Activated T-cell treated with anti-CD3 and anti-CD28 coated beads, Interleukin-2, amount 50 U/mL, for 24 hours (primary cell): ENCODE data around the gene SAP30.

Source experiments
- DNase-seq: peaks from one replicate; pipeline ENCODE4 v3.0.0-alpha.2; 2020
- H3K27ac Mint-ChIP-seq: 2 replicates; pipeline ENCODE4 v1.8.0; 2020; ENCODE audit warnings: mild to moderate bottlenecking, mixed read lengths
- H3K27me3 Mint-ChIP-seq: 2 replicates; pipeline ENCODE4 v1.8.0; 2020; ENCODE audit warnings: mixed read lengths
- H3K36me3 Mint-ChIP-seq: 2 replicates; pipeline ENCODE4 v1.8.0; 2020; ENCODE audit warnings: low read depth, mixed read lengths
- H3K4me1 Mint-ChIP-seq: 2 replicates; pipeline ENCODE4 v1.8.0; 2020; ENCODE audit warnings: low read depth, mixed read lengths
- H3K4me3 Mint-ChIP-seq: 2 replicates; pipeline ENCODE4 v1.8.0; 2020; ENCODE audit warnings: mild to moderate bottlenecking, moderate library complexity, mixed read lengths
- H3K9me3 Mint-ChIP-seq: 2 replicates; pipeline ENCODE4 v1.8.0; 2020; ENCODE audit warnings: mixed read lengths

Gene SAP30, protein sequence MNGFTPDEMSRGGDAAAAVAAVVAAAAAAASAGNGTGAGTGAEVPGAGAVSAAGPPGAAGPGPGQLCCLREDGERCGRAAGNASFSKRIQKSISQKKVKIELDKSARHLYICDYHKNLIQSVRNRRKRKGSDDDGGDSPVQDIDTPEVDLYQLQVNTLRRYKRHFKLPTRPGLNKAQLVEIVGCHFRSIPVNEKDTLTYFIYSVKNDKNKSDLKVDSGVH

DNA sequence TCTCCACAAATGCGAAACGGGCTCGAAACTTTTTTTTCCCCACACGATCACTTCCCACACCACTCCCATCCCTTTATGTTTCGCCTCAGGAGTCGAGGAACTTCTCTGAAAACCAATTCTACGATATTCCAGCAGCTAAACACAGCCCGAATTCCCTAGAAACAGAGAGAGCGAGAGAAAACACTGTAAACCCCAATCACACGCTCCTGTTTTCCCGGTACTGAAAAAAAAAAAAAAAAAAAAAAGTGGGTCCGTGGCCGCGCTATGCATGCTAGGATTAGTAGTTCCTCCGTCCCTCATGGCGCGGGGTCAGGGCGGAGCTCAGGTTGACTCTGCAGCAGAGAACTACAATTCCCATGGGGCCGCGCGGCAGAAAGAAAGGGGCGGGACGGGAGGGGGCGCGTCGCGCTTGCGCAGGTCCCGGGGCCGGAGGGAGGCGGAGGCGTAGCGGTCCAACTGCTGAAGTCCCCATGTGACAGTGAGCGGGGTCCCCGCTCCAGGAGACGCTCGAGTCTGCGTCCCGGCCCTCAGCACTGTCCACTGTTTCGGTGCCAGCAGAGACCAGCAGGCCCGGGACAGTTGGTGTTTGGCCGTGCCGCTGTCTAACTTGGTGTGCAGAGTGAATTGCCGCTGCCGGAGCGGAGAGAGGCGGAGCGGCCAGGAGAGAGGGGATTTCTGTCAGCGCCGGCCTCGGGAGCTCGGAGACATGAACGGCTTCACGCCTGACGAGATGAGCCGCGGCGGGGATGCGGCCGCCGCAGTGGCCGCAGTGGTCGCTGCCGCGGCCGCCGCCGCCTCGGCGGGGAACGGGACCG, at the start of gene SAP30:
Gene SAP30 (plus strand): TSS at position 478 of the 815 bp plus-strand sequence. CDS start 229 bp downstream, at position 707.
- H3K9me3 Mint-ChIP-seq = no peaks in the 10 kb centered on the region
- peaks cover 20% of the 10 kb centered on the region for H3K27me3 Mint-ChIP-seq
- peaks cover 40% of the 10 kb centered on the region for H3K4me1 Mint-ChIP-seq
- H3K27ac Mint-ChIP-seq = peak within 1 kb of the TSS; percentile 100
- peak; percentile 97 for DNase-seq
- peaks cover 20% of the 10 kb centered on the region for H3K36me3 Mint-ChIP-seq
- peak within 1 kb of the TSS; percentile 100 for H3K4me3 Mint-ChIP-seq

DNA sequence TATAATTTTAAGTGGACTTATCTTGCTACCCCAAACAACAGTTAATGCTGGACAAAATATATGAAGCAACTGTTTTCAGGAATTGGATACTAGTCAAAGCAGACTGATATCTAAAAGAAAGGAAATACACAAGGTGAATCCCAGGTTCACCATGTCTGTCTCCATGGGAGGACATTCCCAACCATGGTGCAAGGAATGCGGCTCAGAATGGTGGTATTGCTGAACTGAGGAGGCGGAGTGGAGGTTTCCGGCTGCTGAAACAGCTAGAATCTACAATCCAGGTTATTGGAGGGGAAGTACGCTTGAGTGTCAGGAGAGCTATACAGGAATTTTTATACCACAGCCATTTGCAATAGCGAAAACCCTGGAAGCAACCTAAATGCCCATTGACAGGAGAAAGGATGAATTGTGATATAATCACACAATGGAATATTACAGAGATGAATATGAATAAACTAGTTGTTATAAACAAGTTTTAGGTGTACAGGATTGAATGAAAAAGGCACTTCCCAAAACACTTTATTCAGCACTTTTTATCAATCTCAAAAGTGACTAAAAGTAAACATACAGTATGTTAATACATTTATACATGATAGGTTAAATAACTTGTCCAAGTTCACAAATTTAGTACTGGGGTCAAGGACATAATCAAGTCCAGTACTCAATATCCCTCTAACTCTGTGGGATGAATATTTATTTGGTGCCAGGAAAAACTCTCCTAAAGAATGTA, 45.6 kb upstream of the SAP30 start:
- H3K9me3 Mint-ChIP-seq = no peaks in the 10 kb centered on the region
- no peak overlapping the region for H3K4me3 Mint-ChIP-seq
- H3K4me1 Mint-ChIP-seq = no peaks in the 10 kb centered on the region
- DNase-seq = no peak
- no peak overlapping the region for H3K27ac Mint-ChIP-seq
- no peaks in the 10 kb centered on the region for H3K27me3 Mint-ChIP-seq
- peaks cover 76% of the 10 kb centered on the region for H3K36me3 Mint-ChIP-seq

DNA sequence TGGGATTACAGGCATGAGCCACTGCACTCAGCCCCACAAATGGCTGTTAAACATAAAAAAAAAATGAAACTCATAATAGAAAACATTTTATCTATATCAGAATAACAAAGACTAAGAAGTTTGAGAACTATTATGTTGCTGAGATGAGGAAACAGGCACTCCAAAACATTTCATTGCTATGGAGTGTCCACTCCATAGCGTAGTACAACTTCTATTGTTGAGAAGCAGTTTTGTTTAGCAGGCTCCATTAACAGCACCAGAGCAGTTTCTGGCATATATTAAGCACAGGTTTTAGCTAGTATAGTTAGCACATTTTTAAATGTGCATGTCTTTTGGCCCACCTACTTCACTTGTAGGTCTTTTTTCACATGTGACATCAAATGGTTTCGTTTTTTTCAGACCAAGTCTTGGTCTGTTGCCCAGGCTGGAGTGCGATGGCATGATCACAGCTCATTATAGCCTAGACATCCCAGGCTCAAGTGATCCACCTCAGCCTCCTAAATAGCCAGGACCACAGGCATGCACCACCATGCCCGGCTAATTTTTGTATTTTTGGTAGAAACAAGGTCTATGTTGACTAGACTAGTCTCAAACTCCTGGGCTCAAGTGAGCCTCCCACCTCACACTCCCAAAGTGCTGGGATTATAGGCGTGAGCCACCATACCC, 42.4 kb upstream of the SAP30 start:
- H3K27ac Mint-ChIP-seq = no peak overlapping the region
- peaks cover 78% of the 10 kb centered on the region for H3K36me3 Mint-ChIP-seq

DNA sequence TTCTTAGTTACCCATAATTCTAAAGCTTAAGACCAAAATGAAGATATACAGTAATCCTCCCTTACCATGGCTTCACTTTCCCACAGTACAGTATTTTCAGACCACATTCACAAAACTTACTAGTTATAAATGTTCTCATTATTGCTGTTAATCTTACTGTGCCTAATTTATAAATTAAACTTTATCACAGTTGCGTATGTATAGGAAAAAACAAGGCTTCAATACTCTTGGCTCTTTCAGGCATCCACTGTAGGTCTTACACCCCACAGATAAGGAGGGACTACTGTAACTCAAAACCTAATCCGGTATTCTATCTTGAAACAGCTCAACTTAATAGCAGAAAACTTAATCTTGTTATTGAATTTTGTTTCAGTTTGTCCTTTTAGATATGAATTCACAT, 40.2 kb upstream of the SAP30 start:
- Mint-ChIP-seq H3K27me3 (no peaks in the 10 kb centered on the region), H3K27ac (no peak overlapping the region)

More for the DNA sequence above, 42.4 kb upstream of the SAP30 start:
- Mint-ChIP-seq H3K9me3 (no peaks in the 10 kb centered on the region), H3K27me3 (no peaks in the 10 kb centered on the region), H3K4me1 (peaks cover 20% of the 10 kb centered on the region), H3K4me3 (no peak overlapping the region)
- no peak for DNase-seq

DNA sequence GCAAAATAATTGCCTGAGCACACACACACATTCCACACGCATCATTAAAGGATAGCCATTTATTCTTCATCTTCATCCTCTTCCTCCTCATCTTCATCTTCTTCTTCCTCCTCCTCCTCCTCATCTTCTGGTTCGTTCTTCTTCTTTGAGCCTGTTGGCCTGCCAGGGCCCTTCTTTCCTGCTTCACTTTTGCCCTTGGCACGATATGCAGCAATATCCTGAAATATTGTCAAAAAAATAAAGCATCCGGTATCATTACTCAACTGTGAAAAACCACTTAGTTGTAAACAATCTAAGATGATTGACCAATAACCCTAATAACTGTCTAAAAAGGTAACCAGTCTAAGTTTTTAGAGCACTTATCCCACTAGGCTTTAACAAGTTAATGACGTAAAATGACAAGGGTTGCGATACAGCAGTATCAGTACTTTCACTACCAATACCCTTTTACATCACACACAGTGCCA, 38.7 kb upstream of the SAP30 start:
- no peak for DNase-seq
- H3K4me3 Mint-ChIP-seq = peak overlapping the region; percentile 98
- H3K27me3 Mint-ChIP-seq = peaks cover 8% of the 10 kb centered on the region
- peaks cover 69% of the 10 kb centered on the region for H3K36me3 Mint-ChIP-seq
- H3K4me1 Mint-ChIP-seq = peaks cover 25% of the 10 kb centered on the region
- no peaks in the 10 kb centered on the region for H3K9me3 Mint-ChIP-seq
- peak overlapping the region; percentile 95 for H3K27ac Mint-ChIP-seq

More for the DNA sequence above, 40.2 kb upstream of the SAP30 start:
- peaks cover 24% of the 10 kb centered on the region for H3K4me1 Mint-ChIP-seq
- H3K9me3 Mint-ChIP-seq = no peaks in the 10 kb centered on the region
- no peak for DNase-seq
- peaks cover 82% of the 10 kb centered on the region for H3K36me3 Mint-ChIP-seq
- H3K4me3 Mint-ChIP-seq = no peak overlapping the region

DNA sequence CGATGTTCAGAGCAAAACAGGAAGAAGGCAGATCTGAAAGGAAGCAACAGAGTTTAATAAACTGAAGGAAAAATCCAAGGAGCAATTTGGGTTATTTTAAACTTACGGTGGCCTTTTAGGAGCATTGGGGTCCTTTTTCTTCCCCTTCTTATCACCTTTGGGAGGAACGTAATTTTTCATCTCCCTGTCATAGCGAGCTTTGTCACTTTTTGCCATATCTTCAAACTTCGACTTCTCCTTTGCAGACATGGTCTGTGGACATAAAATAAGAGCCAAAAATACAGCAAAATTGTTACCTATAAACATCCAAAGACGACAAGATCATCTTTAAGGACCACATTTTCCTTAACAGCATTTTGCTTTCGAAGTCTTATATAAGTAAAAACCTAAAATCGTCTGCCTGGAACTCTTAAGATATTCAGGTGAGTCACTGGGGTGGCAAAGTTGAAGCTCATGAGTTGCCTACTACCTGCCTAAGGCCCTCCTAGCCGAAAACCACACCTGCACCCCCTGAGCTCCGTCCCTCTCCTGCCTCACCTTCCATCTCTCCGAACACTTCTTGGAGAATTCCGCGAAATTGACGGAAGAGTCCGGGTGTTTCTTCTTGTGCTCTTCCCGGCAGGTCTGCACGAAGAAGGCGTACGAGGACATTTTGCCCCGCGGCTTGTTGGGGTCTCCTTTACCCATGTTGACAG, 37.6 kb upstream of the SAP30 start:
- DNase-seq = no peak
- peaks cover 60% of the 10 kb centered on the region for H3K36me3 Mint-ChIP-seq
- peak overlapping the region; percentile 98 for H3K4me3 Mint-ChIP-seq
- H3K4me1 Mint-ChIP-seq = peaks cover 25% of the 10 kb centered on the region
- no peaks in the 10 kb centered on the region for H3K9me3 Mint-ChIP-seq
- H3K27ac Mint-ChIP-seq = peak overlapping the region; percentile 95
- peaks cover 13% of the 10 kb centered on the region for H3K27me3 Mint-ChIP-seq

DNA sequence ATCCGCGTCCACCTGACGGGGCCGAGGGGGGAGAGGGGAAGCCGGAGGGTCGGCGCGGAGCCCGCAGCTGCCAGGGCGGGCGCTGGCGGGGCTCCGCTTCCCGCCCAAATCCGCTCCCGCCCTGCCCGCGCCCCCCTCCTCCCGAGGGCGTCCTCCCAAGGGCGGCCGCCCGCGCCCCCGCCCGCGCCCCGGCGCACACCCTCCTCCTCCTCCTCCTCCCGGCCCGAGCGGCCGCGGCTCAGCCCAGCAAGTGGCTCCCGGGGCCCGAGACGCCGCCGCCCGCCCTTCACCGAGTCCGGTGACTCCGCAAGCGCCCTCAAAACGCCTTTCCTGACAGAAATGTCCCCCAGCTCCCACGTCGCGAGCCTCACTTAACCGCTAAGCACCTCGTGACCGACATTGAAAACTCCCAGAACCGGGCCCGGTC, 37.1 kb upstream of the SAP30 start:
- Mint-ChIP-seq H3K27ac (peak overlapping the region; percentile 99), H3K27me3 (peaks cover 13% of the 10 kb centered on the region), H3K9me3 (no peaks in the 10 kb centered on the region), H3K4me3 (peak overlapping the region; percentile 98), H3K4me1 (peaks cover 25% of the 10 kb centered on the region), H3K36me3 (peaks cover 54% of the 10 kb centered on the region)
- DNase-seq = no peak

DNA sequence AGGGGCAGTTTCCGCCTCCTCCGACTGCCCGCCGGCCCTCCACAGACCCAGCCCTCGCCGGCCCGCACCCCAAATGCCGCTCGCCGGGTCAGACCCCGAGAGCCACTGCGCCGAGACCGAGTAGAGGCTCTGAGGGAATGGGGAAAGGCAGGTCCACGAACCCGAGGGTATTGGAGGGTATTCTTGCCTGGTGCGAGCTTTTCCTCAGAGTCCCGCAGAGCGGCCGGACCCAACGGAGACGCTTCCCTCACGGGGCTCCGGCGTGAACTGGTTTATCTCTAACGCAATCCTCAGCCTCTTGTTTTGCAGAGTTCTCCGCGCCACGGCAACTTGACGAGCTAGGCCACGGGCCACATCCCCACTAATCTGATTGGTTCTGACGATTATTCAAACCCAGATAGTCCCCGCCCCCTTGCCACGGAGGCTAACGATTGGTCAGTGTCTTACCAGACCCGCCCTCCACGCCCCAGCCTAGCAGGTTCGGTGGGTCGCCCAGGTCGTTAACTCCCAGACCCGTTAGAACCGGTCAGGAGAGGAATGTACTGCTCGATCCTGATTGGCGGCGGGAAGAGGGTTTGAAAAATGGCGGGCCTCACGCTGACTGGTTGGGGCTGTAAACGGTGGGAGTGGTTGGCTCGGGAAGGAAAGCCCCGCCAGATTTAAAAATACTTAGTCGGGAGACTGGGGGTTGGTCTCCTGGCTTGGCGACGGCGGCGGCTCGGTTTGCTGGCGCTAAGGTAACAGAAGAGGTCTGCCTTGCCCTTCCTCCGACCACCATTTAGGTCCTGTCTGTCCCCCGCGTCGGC, 36.5 kb upstream of the SAP30 start, which contains the start of gene HMGB2:
Gene HMGB2 (minus strand): TSS at position 274 of the 806 bp plus-strand sequence. CDS start 709 bp downstream, outside the sequence.
- H3K4me3 Mint-ChIP-seq = peak within 1 kb of the TSS; percentile 98
- H3K27ac Mint-ChIP-seq = peak within 1 kb of the TSS; percentile 99
- DNase-seq = peak; percentile 99
- H3K27me3 Mint-ChIP-seq = peaks cover 13% of the 10 kb centered on the region
- peaks cover 25% of the 10 kb centered on the region for H3K4me1 Mint-ChIP-seq
- H3K36me3 Mint-ChIP-seq = peaks cover 50% of the 10 kb centered on the region
- H3K9me3 Mint-ChIP-seq = no peaks in the 10 kb centered on the region

DNA sequence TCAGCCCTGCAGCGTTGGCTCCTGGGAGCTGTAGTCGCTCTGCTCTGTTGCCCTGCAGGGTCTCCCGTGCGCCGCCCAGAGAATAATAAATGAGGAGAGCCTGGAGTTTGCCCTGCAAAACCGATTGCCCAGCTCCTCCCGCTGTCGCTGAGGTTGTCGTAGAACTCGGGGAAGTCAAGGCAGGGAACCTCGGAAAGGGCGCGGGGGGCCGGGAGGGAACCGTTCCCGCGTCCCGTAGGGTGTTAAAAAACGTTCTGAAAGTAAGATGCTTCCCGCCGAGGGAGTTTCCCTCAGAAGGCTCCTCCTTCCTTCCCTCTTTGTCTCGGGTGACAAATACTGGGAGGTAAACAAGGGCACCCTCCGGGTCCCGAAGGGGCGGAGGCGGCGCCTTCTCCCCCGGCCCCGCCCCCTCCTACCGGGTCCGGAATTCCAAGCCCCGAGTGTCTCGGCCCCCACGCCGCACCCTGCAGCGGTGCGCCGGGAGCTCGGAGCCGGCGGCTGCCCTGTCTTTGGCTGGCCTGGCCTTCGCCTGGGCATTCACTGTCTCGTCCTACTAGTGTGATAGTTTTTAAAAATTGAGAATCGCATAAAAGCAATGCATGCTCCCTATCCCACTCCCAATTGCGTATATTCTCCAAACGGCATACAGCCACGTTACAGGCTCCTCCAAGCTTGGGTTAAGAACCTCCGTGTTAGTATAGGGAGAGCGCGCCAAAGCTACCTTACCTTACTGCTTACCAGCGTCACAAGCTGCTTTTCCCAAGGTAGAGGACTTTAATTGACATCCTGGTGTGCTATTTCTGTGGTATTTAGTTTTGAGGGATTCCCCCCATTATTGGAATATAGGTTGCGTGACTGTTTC, 35.6 kb upstream of the SAP30 start:
- Mint-ChIP-seq H3K27me3 (peaks cover 13% of the 10 kb centered on the region), H3K9me3 (no peaks in the 10 kb centered on the region), H3K4me1 (peaks cover 25% of the 10 kb centered on the region), H3K27ac (peak overlapping the region; percentile 99), H3K36me3 (peaks cover 41% of the 10 kb centered on the region), H3K4me3 (peak overlapping the region; percentile 98)
- DNase-seq = no peak

DNA sequence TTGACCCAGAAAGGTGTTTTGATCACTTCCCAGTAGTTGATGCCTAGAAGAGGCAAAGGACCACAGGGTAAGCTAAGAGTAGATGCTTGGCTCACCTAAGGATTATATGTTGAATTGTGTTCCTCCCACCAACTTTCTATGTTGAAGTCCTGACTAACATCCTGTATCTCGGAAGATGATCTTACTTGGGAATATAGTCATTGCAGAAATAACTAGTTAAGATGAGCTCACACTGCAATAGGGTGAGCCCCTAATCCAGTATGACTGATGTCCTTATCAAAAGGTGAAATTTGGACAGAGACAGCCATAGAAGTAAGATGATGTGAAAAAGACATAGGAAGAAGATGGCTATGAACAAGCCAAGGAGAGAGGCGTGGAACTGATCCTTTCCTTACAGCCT, 33.3 kb upstream of the SAP30 start:
- no peaks in the 10 kb centered on the region for H3K9me3 Mint-ChIP-seq

DNA sequence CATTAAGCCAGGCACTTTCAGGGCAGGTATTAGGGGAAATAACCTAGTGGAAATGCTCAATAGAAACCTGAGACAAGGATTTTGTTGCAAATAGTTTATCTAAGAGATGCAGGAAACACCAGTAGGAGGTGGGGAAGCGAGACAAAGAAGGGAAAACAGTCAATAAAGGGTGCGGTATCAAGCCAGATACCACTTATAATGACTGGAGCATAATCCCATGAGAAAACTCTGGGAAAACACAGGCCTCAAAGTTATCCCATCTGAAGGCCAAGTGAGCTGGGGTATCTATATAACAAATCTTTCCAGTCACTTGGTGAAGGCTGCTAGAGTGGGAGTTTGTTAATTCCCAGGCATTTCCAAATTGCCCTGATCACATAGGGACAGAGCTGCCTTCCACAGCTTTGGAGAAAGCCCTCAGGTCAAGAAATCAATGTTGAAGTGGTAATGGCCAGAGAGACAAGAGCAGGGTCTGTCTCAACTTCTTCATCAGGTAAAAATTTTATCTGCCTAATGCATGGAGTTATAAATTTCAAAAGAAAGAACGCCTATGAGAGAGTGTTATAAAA, 26.8 kb upstream of the SAP30 start:
- Mint-ChIP-seq H3K36me3 (no peaks in the 10 kb centered on the region), H3K4me1 (no peaks in the 10 kb centered on the region), H3K9me3 (no peaks in the 10 kb centered on the region), H3K27me3 (peaks cover 4% of the 10 kb centered on the region), H3K4me3 (no peak overlapping the region), H3K27ac (no peak overlapping the region)
- no peak for DNase-seq

More for the DNA sequence above, 33.3 kb upstream of the SAP30 start:
- Mint-ChIP-seq H3K27ac (no peak overlapping the region), H3K36me3 (peaks cover 21% of the 10 kb centered on the region), H3K4me3 (no peak overlapping the region), H3K27me3 (peaks cover 13% of the 10 kb centered on the region), H3K4me1 (peaks cover 14% of the 10 kb centered on the region)
- DNase-seq = no peak

DNA sequence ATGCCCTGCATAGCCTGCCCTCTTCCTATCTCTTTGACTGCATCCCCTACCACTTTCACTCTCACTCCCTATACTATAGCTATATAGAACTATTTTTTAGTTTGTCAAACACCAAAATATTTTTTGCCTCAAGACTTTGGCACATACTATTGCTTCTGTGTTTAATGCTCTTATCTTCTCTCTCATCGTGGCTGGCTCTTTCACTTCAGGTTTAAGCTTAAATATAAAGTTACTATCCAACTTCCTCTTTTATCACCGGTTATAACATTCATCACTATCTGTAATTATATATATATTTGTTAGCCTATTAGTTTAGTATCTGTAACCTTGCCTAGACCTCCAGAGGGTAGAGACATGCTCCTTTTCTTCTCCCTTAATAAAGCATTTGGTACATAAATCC, 25.1 kb upstream of the SAP30 start:
- no peaks in the 10 kb centered on the region for H3K9me3 Mint-ChIP-seq
- no peaks in the 10 kb centered on the region for H3K36me3 Mint-ChIP-seq
- no peak overlapping the region for H3K4me3 Mint-ChIP-seq
- peaks cover 7% of the 10 kb centered on the region for H3K27me3 Mint-ChIP-seq
- DNase-seq = no peak
- no peaks in the 10 kb centered on the region for H3K4me1 Mint-ChIP-seq
- no peak overlapping the region for H3K27ac Mint-ChIP-seq
